Measurements from ENCODE around the gene OLIG3. TPM values are rescaled to one million over a fixed set of nuclear protein-coding genes. Genes with fewer than 3 reads are reported as not detected.

OLIG3 gene
- total RNA-seq, 1 donor from 2014 or later, result not detected

DNA sequence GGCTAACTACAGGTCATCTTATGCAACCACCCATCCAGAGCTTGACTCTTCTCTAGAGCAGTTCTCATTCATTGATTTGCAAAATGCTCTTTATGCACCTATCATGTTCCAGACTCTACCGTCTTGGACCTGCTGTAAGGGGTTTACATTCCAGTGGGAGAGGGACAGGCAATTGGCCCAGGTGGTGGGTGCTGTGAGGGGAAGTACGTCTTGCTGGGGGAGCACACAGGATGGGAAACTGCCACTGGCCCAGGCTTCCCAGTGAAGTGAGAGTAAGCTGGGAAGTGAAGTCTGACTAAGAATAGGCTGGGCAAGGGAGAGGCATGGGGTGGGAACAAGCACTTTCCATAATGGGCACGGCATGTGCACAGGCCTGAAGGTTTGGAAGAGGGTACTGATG, 13.8 kb downstream of the OLIG3 start:
- DNase-seq (ENCODE audit: missing footprints), result no peak
- intact Hi-C loops (cut with DNase I), result no loop called here
- no peak for ATAC-seq

DNA sequence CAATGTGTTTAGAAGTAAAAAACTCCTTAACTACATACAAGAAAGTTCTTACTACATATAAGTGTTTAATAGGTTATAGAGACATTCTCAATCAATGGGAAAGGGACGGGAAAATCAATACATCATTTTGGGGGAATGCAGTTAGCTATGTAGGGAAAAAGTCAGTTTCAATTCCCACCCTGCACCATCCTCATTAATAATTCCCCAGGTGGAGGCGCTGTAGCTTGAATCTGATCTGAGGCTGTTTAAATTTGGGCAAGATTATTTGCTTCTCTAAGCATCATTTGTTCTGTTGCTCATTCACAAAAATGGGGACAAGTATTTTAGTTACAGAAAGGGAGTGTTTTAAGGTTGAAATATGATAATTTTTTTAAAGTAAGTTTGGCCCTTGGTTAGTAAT, 19.1 kb downstream of the OLIG3 start:
- intact Hi-C loops (cut with DNase I), result no loop called here
- ATAC-seq (no peak), DNase-seq (ENCODE audit: missing footprints) (no peak)

DNA sequence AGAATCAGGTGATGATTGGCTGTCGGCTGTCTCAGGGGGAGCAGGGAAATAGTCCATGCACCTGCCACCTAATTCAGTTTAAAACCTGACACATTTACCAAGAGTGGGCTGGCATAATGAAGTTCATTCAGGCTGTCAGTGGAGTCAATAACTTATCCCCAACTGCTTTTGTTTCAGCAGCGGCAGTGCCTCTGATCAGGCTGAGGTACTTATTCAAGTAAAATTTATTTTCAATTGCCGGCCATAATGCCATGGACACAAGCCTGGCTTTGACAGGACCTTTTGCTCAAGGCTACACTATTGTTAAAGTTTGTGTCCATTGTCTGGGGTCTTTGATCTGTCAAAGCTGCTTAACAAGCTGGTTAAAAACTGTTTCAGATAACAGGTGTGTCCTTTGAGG, 20.6 kb downstream of the OLIG3 start:
- no peak for ATAC-seq
- intact Hi-C loops (cut with DNase I), result no loop called here
- DNase-seq (ENCODE audit: missing footprints), result no peak

DNA sequence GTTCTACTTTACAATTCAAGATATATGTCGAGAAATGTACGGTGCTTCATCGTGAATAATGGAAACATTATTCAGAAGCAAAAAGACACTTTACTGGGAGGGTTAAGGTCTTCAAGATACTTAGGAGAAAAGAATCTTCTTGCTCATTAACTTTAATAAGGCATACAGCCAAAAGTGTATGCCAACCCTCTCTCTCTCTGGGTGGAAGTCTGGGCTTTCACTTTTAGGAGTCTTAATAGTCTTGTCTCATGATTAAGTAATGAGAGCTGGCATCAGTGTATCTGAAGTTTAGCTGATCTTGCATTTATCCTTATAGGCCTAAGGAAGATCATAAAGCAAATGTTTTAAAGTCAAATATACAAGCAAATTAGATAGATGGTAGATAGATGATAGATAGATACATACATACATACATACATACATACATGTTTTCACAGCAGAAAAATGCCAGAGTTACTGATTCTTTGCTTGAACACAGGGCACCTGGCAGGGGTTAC, 21.5 kb downstream of the OLIG3 start:
- no peak for ATAC-seq
- no peak for DNase-seq (ENCODE audit: missing footprints)
- intact Hi-C loops (cut with DNase I), result no loop called here

DNA sequence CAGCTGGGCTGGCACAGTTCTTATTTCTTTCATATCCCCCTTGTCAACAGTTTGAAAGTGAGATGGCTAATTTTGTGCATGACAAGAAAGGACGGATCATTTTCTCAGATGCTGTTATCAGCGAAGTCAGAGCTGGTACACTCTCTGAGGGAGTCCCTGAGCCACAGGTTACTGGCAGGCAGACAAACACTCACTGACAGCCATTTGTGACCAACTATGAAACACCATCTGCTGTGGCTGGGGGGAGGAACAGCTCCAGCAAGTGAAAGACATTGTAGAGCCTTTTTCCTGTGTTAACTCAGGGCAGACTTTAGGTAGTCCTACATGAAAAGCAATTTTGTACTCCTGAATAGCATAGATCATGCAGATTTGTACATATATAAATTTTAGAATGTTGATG, 22.2 kb downstream of the OLIG3 start:
- DNase-seq (ENCODE audit: missing footprints) (no peak), ATAC-seq (no peak)
- intact Hi-C loops (cut with DNase I), result no loop called here

DNA sequence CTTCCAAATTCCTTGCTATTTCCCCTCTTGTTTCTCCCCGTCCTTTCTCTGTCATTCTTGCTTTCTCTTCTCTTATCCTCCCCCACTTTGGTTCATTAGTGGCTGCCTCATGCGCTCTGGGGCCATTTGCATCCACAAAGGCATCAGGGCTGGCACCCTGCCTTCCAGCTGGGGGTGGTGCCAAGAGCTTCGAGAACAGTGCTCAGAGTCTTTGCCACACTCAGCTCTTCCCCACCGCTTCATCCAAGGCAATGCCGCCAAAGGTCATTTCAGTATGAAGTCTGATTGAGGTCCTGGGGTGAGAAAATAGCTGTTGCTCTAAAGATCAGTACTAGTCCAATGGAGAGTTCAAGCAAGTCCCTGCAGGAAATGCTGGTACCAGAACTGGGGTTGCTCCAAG, 22.7 kb downstream of the OLIG3 start:
- intact Hi-C loops (cut with DNase I), result no loop called here
- ATAC-seq (no peak), DNase-seq (ENCODE audit: missing footprints) (no peak)

DNA sequence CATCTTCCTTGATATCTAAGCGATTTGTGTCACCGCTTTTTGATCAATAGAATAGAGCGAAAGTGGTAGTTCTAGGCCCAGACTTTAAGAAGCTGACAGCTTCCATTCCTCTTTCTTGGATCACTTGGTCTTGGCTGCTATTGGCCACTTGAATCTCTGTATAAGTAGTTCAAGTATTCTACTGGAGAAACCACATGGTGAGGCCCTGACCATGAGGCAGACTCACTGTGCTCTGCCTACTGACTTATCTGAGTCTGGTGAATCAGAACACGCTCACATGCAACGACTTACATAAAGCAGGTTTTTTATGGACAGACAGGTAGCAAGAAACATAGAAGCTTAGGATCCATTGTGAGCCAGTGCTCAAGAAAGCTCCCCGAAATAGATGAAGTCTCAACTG, 27.0 kb downstream of the OLIG3 start:
- intact Hi-C loops (cut with DNase I), result no loop called here
- DNase-seq (ENCODE audit: missing footprints) (no peak), ATAC-seq (no peak)

DNA sequence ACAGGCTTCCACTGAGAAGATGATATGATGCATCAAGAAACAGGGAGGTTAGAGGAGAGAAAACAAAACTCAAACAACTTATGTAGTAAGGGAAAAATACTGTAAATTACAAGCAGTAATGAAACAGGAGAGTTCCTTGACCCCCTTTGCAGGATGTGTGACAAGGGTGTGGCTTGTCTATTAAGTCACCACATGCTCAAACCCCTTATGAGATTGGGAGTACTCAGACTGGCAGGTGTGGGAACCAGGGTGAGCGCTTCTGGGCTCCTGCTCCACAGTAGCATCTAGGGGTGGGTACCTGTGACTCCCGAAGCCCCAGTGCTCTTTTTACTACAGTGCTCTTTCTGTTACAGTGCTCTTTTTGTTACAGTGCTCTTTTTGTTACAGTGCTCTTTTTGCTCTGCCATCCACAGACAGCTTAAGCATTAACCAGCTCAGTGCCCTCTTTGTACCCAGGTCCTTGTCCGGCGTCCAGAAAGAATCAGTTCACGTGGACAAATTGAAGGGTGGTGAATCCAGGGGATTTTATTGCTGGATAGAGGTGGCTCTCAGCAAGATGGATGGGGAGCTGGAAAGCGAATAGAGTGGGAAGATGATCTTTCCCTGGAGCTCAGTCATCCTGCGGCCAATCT, 28.7 kb downstream of the OLIG3 start:
- DNase-seq (ENCODE audit: missing footprints) (no peak), ATAC-seq (no peak)
- intact Hi-C loops (cut with DNase I), result no loop called here

DNA sequence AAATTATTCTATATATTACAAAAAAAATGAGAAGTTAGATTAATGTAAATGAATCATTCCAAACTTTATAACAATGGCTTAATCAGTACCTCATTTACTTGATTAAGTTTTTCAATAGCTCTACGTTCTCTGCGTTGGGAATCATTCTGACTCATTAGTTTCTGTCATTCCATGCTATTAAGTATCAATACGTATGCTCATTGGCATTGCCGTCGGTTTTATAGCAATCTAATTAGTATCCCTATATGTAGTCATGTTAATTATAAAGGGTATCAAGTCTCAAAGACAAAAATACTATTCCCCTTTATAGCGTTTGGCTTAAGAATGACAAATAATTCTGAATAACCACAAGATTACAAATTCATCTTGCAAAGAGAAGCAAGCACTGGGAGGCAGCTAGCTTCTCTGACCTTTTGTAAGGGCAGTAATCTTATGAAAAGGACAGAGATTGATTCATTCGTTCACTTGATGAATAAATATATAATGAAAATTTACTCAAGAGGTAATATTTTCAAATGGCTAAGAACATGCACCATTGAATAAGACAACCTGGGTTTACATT, 41.8 kb downstream of the OLIG3 start:
- ATAC-seq, result no peak
- DNase-seq (ENCODE audit: missing footprints), result no peak
- intact Hi-C loops (cut with DNase I), result no loop called here

DNA sequence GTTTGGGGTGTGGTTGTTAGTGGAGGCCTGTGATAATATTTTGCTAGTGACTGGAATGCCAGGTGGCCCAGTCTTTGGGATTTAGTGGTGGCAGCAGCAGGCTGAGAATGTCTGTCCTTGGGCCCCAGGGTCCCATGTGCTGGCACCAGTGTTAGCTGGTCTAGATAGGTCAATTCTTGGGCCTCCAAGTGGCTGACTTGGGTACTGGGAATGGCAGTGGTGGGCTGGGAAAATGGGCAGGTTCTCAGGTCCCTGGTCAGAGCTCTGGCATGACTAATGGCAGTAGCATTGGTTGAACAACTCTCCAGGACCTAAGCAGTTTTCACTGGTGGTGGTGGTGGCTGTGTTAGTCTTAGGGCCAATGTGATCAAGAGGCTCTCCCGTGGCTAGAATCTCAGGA, 50.3 kb downstream of the OLIG3 start:
- intact Hi-C loops (cut with DNase I), result no loop called here
- no peak for DNase-seq (ENCODE audit: missing footprints)
- no peak for ATAC-seq

Measured in Right ventricle myocardium inferior (tissue), 1 donor.